ENCODE data around the gene THOC2. TPM values are rescaled to one million over a fixed set of nuclear protein-coding genes. Genes with fewer than 3 reads are reported as not detected.

THOC2 gene
- total RNA-seq, 2 experiments from 2014 or later, result 61.1 to 62.8 TPM

DNA sequence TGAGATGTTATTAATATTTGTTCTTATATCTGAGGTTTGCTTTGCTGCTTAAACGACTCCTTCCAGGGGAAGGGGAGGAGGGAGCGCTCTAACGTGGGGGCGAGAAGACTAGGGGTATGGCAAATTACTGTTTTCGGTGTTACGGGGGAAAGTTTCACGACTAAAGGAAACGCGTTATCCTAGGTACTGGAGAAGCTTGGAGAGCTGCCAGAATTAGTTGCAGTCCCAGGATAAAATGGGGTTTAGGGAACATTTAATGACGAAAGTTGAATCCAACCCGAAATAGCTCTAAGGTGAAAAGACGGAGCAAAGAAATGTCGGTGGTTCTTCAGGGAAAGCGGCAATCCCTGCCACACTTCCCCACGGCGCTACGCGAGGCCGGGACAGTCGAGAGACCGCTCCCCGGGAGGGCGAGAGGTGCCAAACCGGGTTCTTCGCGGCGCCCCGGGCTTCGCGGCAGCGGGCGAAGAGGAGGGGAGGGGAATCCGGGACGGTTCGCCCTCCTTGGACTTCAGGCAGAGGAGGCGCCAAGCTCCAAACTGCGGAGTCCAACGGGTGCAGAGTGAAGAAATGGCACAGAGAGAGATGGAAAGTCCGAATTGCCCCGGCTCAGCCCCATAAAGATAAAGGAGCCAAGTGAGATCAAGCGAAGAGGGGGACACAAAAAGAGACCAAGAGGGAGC is 724 bp downstream of the THOC2 start:
- no peaks in the 10 kb centered on the region for H3K9me3 Mint-ChIP-seq
- Histone ChIP-seq H3K27me3 (ENCODE audit: control insufficient read depth in 1 of 2, insufficient read depth in 2 of 2, low read length in 2 of 2) (no peaks in the 10 kb centered on the region), H3K9me3 (ENCODE audit: control insufficient read depth in 1 of 2, insufficient read depth in 1 of 2, low read length in 2 of 2) (no peaks in the 10 kb centered on the region), H3K4me1 (ENCODE audit: insufficient read depth, low read length) (peaks cover 16% of the 10 kb centered on the region), H3K27ac (ENCODE audit: low read depth in 1 of 2, low read length in 2 of 2) (peak overlapping the region in 1 of 2 donors; percentile 51), H3K36me3 (ENCODE audit: insufficient read depth, low read length) (peaks cover 4% of the 10 kb centered on the region), H3K4me3 (ENCODE audit: low read length) (peak overlapping the region; percentile 73)
- H3K27me3 Mint-ChIP-seq, result no peaks in the 10 kb centered on the region
- ChIA-PET POLR2A (interaction anchor here (0.8 to 1.0 kb wide), 2 partner anchors 38 to 140 kb away, joined by 3 read pairs; no protein-coding TSS in a partner anchor), CTCF (interaction anchor here (0.8 kb wide), 1 partner anchor 37 kb away, joined by 3 read pairs; no protein-coding TSS in a partner anchor)
- no peak for TF ChIP-seq CTCF (IDR thresholded peaks at IDR 0.05)
- DNase-seq, result peak in 5 of 14 experiments; percentile 1 to 9 (median 4)
- H3K4me1 Mint-ChIP-seq (ENCODE audit: low read depth), result peaks cover 46% of the 10 kb centered on the region
- H3K4me3 Mint-ChIP-seq, result peak overlapping the region; percentile 94
- H3K36me3 Mint-ChIP-seq (ENCODE audit: low read depth), result peaks cover 20% of the 10 kb centered on the region
- intact Hi-C loops (cut with DNase I, micrococcal nuclease), result loop anchor here in 1 of 2 experiments (5.0 to 10.0 kb wide), 2 partner anchors 133 to 230 kb away; partner anchors contain the start of genes STAG2 and XIAP
- peak; percentile 27 for ATAC-seq (ENCODE audit: poor library complexity)
- H3K27ac Mint-ChIP-seq, result peak overlapping the region; percentile 82

DNA sequence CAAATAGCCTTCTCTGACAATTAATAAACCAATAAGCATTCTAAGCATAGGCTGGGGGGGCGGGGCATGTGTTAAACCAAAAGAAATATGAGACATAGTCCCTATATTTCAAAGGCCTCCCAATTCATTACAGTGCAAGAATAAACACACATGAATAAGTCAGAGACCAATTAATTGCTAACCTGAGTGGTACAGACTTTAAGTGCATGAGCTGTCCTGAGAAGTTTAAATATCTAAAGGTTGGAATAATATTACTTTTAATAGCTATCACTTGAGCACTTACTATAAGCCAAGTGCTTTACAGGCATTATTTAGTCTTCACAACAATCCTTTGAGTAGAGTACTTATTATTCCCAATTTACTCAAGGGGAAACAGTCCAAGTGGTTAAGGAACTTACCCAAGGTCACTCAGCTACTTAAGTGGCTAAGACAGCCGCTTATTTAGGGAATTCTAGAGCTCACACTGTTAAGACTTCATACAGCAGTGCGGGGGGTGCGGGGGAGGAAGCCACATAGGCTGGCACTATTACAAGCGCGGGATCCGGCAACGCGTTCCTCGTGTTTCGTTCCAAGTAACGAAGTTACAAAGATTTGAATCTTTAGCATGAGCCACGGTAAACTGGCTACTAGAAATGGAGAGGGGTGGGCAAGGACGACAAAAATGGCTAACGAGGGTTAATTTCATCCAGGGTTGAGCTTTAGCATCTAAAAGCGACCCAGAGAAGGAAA is 1.4 kb downstream of the THOC2 start:
- Mint-ChIP-seq H3K27ac (peak overlapping the region; percentile 82), H3K4me3 (peak overlapping the region; percentile 94), H3K9me3 (no peaks in the 10 kb centered on the region), H3K4me1 (ENCODE audit: low read depth) (peaks cover 50% of the 10 kb centered on the region), H3K36me3 (ENCODE audit: low read depth) (peaks cover 20% of the 10 kb centered on the region), H3K27me3 (no peaks in the 10 kb centered on the region)
- no peak for TF ChIP-seq CTCF (IDR thresholded peaks at IDR 0.05)
- peak overlapping the region; percentile 73 for H3K4me3 ChIP-seq (ENCODE audit: low read length)
- H3K36me3 ChIP-seq (ENCODE audit: insufficient read depth, low read length), result peaks cover 4% of the 10 kb centered on the region
- DNase-seq (peak in 3 of 14 experiments; percentile 5 to 21 (median 17)), ATAC-seq (ENCODE audit: poor library complexity) (no peak)
- intact Hi-C loops (cut with DNase I, micrococcal nuclease), result loop anchor here in 1 of 2 experiments (5.0 to 10.0 kb wide), 2 partner anchors 133 to 231 kb away; partner anchors contain the start of genes STAG2 and XIAP
- no peaks in the 10 kb centered on the region for H3K27me3 ChIP-seq (ENCODE audit: control insufficient read depth in 1 of 2, insufficient read depth in 2 of 2, low read length in 2 of 2)
- no peaks in the 10 kb centered on the region for H3K9me3 ChIP-seq (ENCODE audit: control insufficient read depth in 1 of 2, insufficient read depth in 1 of 2, low read length in 2 of 2)
- H3K27ac ChIP-seq (ENCODE audit: low read depth in 1 of 2, low read length in 2 of 2), result no peak overlapping the region
- CTCF ChIA-PET, result interaction anchor here (0.7 kb wide), 1 partner anchor 19 kb away, joined by 3 read pairs; no protein-coding TSS in a partner anchor
- peaks cover 16% of the 10 kb centered on the region for H3K4me1 ChIP-seq (ENCODE audit: insufficient read depth, low read length)
- POLR2A ChIA-PET, result interaction anchor here (0.9 to 1.0 kb wide), 2 partner anchors 13 to 16 kb away, joined by 3 read pairs; no protein-coding TSS in a partner anchor

DNA sequence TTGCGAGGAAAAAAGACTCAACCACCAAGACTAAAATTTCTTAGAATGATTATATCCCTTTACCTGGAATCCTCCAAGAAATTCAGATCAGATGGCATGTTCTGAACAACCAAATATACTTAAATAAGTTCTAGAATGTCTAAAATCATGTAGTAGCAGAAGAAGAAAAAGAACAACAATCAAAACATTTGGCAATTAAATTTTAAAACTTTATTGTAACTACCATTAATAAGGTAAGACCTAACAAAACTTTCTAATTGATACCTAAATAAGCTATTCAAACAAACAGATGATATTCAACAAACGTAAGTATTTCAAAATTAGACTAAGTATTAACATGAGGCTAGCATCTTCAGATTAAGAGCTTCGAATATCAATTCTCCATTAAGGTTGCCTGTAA is 4.3 kb downstream of the THOC2 start:
- Histone ChIP-seq H3K4me1 (ENCODE audit: insufficient read depth, low read length) (peaks cover 16% of the 10 kb centered on the region), H3K27me3 (ENCODE audit: control insufficient read depth in 1 of 2, insufficient read depth in 2 of 2, low read length in 2 of 2) (no peaks in the 10 kb centered on the region), H3K27ac (ENCODE audit: low read depth in 1 of 2, low read length in 2 of 2) (no peak overlapping the region), H3K4me3 (ENCODE audit: low read length) (no peak overlapping the region), H3K9me3 (ENCODE audit: control insufficient read depth in 1 of 2, insufficient read depth in 1 of 2, low read length in 2 of 2) (no peaks in the 10 kb centered on the region), H3K36me3 (ENCODE audit: insufficient read depth, low read length) (peaks cover 4% of the 10 kb centered on the region)
- ATAC-seq (ENCODE audit: poor library complexity) (no peak), DNase-seq (no peak)
- ChIA-PET CTCF (no interaction called here), POLR2A (no interaction called here)
- intact Hi-C loops (cut with DNase I, micrococcal nuclease), result no loop called here
- peak overlapping the region; percentile 38 for H3K4me3 Mint-ChIP-seq
- no peak for TF ChIP-seq CTCF (IDR thresholded peaks at IDR 0.05)
- no peaks in the 10 kb centered on the region for H3K27me3 Mint-ChIP-seq
- no peaks in the 10 kb centered on the region for H3K9me3 Mint-ChIP-seq
- peak overlapping the region; percentile 59 for H3K27ac Mint-ChIP-seq
- peaks cover 24% of the 10 kb centered on the region for H3K36me3 Mint-ChIP-seq (ENCODE audit: low read depth)
- peaks cover 56% of the 10 kb centered on the region for H3K4me1 Mint-ChIP-seq (ENCODE audit: low read depth)

Data from CD4-positive, alpha-beta T cell (primary cell).